ENCODE data around the gene CTSW. TPM values are rescaled to one million over a fixed set of nuclear protein-coding genes. Genes with fewer than 3 reads are reported as not detected.

Gene CTSW
- total RNA-seq, 1 experiment from 2014 or later, result not detected

DNA sequence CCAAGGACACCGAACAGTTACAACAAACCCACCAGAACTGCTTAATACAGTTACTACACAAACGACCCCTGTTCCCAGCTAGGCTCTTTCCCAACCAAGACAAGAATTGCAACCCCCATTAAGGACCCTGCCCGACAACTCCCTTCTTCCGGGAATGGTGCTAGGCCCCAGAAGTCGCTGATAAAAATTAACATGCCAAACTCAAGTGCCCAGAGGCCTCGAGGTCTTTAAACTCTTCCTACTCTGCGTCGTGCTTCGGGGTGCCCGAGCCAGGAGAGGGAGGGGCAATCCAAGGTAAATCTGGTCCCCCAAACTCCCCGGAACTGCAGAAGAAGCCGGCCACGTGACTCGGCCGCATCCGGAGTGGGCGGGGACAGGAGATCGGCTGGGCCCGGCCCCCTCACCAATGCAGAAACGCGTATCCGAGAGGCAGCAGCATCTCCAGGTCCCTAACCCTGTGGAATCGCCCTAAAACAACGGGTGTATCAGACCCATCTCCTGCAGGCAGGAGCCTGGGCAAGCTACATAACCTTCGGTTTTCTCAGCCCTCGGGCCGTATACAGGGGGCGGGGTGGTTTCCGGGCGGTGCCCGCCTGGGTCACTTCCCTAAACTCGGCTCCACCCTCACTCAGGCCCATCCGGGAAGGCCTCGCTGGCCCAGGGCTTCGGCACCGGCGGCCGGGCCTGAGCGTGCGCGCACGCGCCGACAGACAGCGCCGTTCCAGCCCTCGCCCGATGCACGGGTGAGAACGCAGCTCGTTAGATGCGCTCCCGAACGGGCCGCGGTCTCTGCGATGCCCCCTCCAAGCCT, 22.7 kb upstream of the CTSW start (continued):
- TF ChIP-seq E2F4 (CRISPR knock-in tag; IDR thresholded peaks at IDR 0.05; ENCODE audit: borderline replicate concordance, low read depth) (no peak), TP53 (CRISPR knock-in tag; IDR thresholded peaks at IDR 0.05) (no peak), AR (CRISPR knock-in tag; IDR thresholded peaks at IDR 0.05) (no peak), ZNF263 (CRISPR knock-in tag; IDR thresholded peaks at IDR 0.05; ENCODE audit: low read depth) (no peak), SMAD3 (CRISPR knock-in tag; IDR thresholded peaks at IDR 0.05; ENCODE audit: borderline replicate concordance) (no peak), ZNF396 (CRISPR knock-in tag; IDR thresholded peaks at IDR 0.05; ENCODE audit: borderline replicate concordance) (no peak), USF2 (CRISPR knock-in tag; IDR thresholded peaks at IDR 0.05) (peak; percentile 95), ZNF512 (CRISPR knock-in tag; IDR thresholded peaks at IDR 0.05; ENCODE audit: borderline replicate concordance) (no peak), ELF4 (CRISPR knock-in tag; IDR thresholded peaks at IDR 0.05; ENCODE audit: low read depth) (no peak), TEAD1 (CRISPR knock-in tag; IDR thresholded peaks at IDR 0.05) (no peak), KAT7 (CRISPR knock-in tag; IDR thresholded peaks at IDR 0.05; ENCODE audit: borderline replicate concordance) (peak; percentile 61; the same call in 1 of the 2 replicates), NR2C2 (CRISPR knock-in tag; IDR thresholded peaks at IDR 0.05) (no peak), ERG (CRISPR knock-in tag; IDR thresholded peaks at IDR 0.05) (no peak), PRDM15 (CRISPR knock-in tag; IDR thresholded peaks at IDR 0.05) (peak; percentile 18; the same call in 1 of the 2 replicates), MAX (CRISPR knock-in tag; IDR thresholded peaks at IDR 0.05) (peak; percentile 55; the same call in 1 of the 2 replicates)
- TF ChIP-seq, protein P1, sequence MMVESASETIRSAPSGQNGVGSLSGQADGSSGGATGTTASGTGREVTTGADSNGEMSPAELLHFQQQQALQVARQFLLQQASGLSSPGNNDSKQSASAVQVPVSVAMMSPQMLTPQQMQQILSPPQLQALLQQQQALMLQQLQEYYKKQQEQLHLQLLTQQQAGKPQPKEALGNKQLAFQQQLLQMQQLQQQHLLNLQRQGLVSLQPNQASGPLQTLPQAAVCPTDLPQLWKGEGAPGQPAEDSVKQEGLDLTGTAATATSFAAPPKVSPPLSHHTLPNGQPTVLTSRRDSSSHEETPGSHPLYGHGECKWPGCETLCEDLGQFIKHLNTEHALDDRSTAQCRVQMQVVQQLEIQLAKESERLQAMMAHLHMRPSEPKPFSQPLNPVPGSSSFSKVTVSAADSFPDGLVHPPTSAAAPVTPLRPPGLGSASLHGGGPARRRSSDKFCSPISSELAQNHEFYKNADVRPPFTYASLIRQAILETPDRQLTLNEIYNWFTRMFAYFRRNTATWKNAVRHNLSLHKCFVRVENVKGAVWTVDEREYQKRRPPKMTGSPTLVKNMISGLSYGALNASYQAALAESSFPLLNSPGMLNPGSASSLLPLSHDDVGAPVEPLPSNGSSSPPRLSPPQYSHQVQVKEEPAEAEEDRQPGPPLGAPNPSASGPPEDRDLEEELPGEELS (CRISPR knock-in tag; IDR thresholded peaks at IDR 0.05), result peak; percentile 18; the same call in 1 of the 2 replicates
